ENCODE data around the gene TENM4. TPM values are rescaled to one million over a fixed set of nuclear protein-coding genes. Genes with fewer than 3 reads are reported as not detected.

Gene TENM4
- polyA plus RNA-seq, 3 donors: 0.31 to 1.7 TPM; not detected in 1

DNA sequence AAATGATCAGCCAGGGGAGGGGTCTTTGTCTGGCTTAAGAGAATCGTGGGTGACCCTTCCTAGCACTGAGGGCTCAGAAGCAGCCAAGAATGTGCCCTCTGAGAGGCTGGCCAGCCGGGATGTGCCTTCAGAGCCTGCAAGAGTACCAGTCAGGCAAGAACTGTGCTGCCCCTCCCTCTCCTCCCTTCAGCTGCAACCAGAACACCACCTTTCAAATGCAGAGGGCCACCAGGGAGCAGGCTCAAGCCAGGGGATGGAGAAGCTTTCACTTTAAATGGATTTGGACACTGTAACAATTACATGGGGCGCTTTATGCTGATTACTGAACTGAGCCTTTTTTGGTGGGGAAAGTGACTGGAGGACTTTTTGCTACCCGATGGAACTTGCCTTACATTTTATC, 44.9 kb upstream of the TENM4 start:
- Mint-ChIP-seq H3K4me1 (peaks cover 19% of the 10 kb centered on the region), H3K9me3 (peaks cover 0 to 3% (median 0%) of the 10 kb centered on the region in 7 donors), H3K27ac (no peak overlapping the region), H3K36me3 (no peaks in the 10 kb centered on the region), H3K4me3 (no peak overlapping the region), H3K27me3 (ENCODE audit: low read depth in 3 of 3) (peaks cover 0 to 13% (median 2%) of the 10 kb centered on the region in 3 donors)
- TF ChIP-seq, protein P1, sequence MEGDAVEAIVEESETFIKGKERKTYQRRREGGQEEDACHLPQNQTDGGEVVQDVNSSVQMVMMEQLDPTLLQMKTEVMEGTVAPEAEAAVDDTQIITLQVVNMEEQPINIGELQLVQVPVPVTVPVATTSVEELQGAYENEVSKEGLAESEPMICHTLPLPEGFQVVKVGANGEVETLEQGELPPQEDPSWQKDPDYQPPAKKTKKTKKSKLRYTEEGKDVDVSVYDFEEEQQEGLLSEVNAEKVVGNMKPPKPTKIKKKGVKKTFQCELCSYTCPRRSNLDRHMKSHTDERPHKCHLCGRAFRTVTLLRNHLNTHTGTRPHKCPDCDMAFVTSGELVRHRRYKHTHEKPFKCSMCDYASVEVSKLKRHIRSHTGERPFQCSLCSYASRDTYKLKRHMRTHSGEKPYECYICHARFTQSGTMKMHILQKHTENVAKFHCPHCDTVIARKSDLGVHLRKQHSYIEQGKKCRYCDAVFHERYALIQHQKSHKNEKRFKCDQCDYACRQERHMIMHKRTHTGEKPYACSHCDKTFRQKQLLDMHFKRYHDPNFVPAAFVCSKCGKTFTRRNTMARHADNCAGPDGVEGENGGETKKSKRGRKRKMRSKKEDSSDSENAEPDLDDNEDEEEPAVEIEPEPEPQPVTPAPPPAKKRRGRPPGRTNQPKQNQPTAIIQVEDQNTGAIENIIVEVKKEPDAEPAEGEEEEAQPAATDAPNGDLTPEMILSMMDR (IDR thresholded peaks at IDR 0.05): no peak
- WGBS (ENCODE audit: insufficient coverage): 40% methylated on average over 2 of the region's 4 CpGs
- intact Hi-C loops (cut with micrococcal nuclease): no loop called here
- peaks cover 8 to 16% of the 10 kb centered on the region in 2 donors for H3K4me1 ChIP-seq (ENCODE audit: control insufficient read depth in 1 of 2, insufficient read depth in 2 of 2, low read length in 2 of 2)
- no peak overlapping the region for H3K4me3 ChIP-seq (replicated peaks in 1 of 3; ENCODE audit: low read depth in 2 of 3, low read length in 3 of 3)
- no peak overlapping the region for H3K4me2 ChIP-seq (replicated peaks; ENCODE audit: extremely low read depth, low read length, poor library complexity, severe bottlenecking)
- no peaks in the 10 kb centered on the region for H4K20me1 ChIP-seq (ENCODE audit: insufficient read depth, low read length)
- peaks cover 2% of the 10 kb centered on the region in 2 donors for H3K27me3 ChIP-seq (ENCODE audit: control insufficient read depth in 2 of 2, insufficient read depth in 2 of 2, low read length in 2 of 2)
- H3K9ac ChIP-seq (ENCODE audit: insufficient read depth, low read length, poor library complexity, severe bottlenecking): no peak overlapping the region
- no peaks in the 10 kb centered on the region for H3K9me3 ChIP-seq (replicated peaks in 1 of 2; ENCODE audit: control insufficient read depth in 1 of 2, insufficient read depth in 1 of 2, low read length in 2 of 2)
- H3K79me2 ChIP-seq (ENCODE audit: insufficient read depth, low read length): no peaks in the 10 kb centered on the region
- DNase-seq: no peak
- no peak overlapping the region for H2AFZ ChIP-seq (ENCODE audit: insufficient read depth, low read depth, low read length, poor library complexity, severe bottlenecking)
- H3K27ac ChIP-seq (ENCODE audit: low read depth in 1 of 2, low read length in 2 of 2): no peak overlapping the region
- no peaks in the 10 kb centered on the region for H3K36me3 ChIP-seq (replicated peaks in 1 of 2; ENCODE audit: control insufficient read depth in 1 of 2, insufficient read depth in 2 of 2, low read length in 2 of 2)

DNA sequence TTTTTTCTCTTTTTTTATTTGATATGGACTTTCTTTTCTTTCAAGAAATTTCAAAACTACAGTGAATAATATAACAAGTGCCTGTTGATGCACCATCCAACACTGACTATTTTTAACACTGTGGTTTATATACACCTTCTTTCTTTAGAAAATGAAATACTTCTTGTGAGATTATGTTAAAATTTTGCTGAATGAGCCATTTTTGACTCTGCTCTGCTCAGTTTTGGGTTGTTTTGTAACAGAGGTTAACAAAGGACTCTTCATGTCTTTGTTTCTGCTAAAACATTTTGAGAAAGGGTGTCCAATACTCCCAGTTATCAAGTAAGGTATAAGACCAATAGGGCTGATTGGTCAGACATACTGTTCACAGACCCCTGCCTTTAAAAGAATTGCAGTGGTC, 44.0 kb upstream of the TENM4 start:
- no peak overlapping the region for H3K27ac Mint-ChIP-seq
- Histone ChIP-seq H3K9ac (ENCODE audit: insufficient read depth, low read length, poor library complexity, severe bottlenecking) (no peak overlapping the region), H3K4me2 (replicated peaks; ENCODE audit: extremely low read depth, low read length, poor library complexity, severe bottlenecking) (no peak overlapping the region), H3K4me3 (replicated peaks in 1 of 3; ENCODE audit: low read depth in 2 of 3, low read length in 3 of 3) (no peak overlapping the region), H3K27ac (ENCODE audit: low read depth in 1 of 2, low read length in 2 of 2) (no peak overlapping the region), H2AFZ (ENCODE audit: insufficient read depth, low read depth, low read length, poor library complexity, severe bottlenecking) (no peak overlapping the region), H3K79me2 (ENCODE audit: insufficient read depth, low read length) (no peaks in the 10 kb centered on the region), H3K27me3 (ENCODE audit: control insufficient read depth in 2 of 2, insufficient read depth in 2 of 2, low read length in 2 of 2) (peaks cover 0 to 2% of the 10 kb centered on the region in 2 donors), H3K36me3 (replicated peaks in 1 of 2; ENCODE audit: control insufficient read depth in 1 of 2, insufficient read depth in 2 of 2, low read length in 2 of 2) (no peaks in the 10 kb centered on the region), H4K20me1 (ENCODE audit: insufficient read depth, low read length) (no peaks in the 10 kb centered on the region), H3K9me3 (replicated peaks in 1 of 2; ENCODE audit: control insufficient read depth in 1 of 2, insufficient read depth in 1 of 2, low read length in 2 of 2) (no peaks in the 10 kb centered on the region), H3K4me1 (ENCODE audit: control insufficient read depth in 1 of 2, insufficient read depth in 2 of 2, low read length in 2 of 2) (peaks cover 8 to 16% of the 10 kb centered on the region in 2 donors)
- peaks cover 0 to 3% (median 0%) of the 10 kb centered on the region in 7 donors for H3K9me3 Mint-ChIP-seq
- peaks cover 19% of the 10 kb centered on the region for H3K4me1 Mint-ChIP-seq
- no peak for DNase-seq
- TF ChIP-seq, protein P1 (IDR thresholded peaks at IDR 0.05): no peak
- H3K4me3 Mint-ChIP-seq: no peak overlapping the region
- intact Hi-C loops (cut with micrococcal nuclease): no loop called here
- H3K27me3 Mint-ChIP-seq (ENCODE audit: low read depth in 3 of 3): peaks cover 0 to 10% (median 2%) of the 10 kb centered on the region in 3 donors
- H3K36me3 Mint-ChIP-seq: no peaks in the 10 kb centered on the region

All from CD14-positive monocyte (primary cell).